ENCODE measurements around the gene MRPL46. TPM values are rescaled to one million over a fixed set of nuclear protein-coding genes. Genes with fewer than 3 reads are reported as not detected.

Gene MRPL46
- total and polyA plus RNA-seq, 2 experiments from 2014 or later, result 20.9 to 39.1 TPM

- no peak for TF ChIP-seq ZNF462 (CRISPR knock-in tag; IDR thresholded peaks at IDR 0.05)
These were observed 20.8 kb upstream of the MRPL46 start (continued) for GRCh38 chr15:88487796-88488523.

- no peaks in the 10 kb centered on the region for H3K79me2 ChIP-seq (replicated peaks; ENCODE audit: insufficient read depth)
- H3K4me2 ChIP-seq, result no peak overlapping the region
- 0 out of 2 replicates have a peak overlapping the region, but pooled peaks have one; percentile 72 for H2AFZ ChIP-seq
- no peaks in the 10 kb centered on the region for H4K20me1 ChIP-seq (replicated peaks; ENCODE audit: insufficient read depth)
- H3K36me3 ChIP-seq (ENCODE audit: insufficient read depth), result no peaks in the 10 kb centered on the region
- no peaks in the 10 kb centered on the region for H3F3A ChIP-seq (replicated peaks; ENCODE audit: low read depth)
- Mint-ChIP-seq H3K9me3 (no peaks in the 10 kb centered on the region), H3K27me3 (ENCODE audit: insufficient read depth, low read depth, poor library complexity) (peaks cover 11% of the 10 kb centered on the region), H3K4me1 (peaks cover 34% of the 10 kb centered on the region), H3K36me3 (ENCODE audit: low read depth) (no peaks in the 10 kb centered on the region), H3K27ac (peak overlapping the region; percentile 34; the same call in 1 of the 2 replicates), H3K4me3 (no peak overlapping the region)
- no peak overlapping the region for H3K4me3 ChIP-seq
- ATAC-seq, result peak; percentile 43
- H3K9me2 ChIP-seq (ENCODE audit: insufficient read depth), result no peaks in the 10 kb centered on the region
- no peaks in the 10 kb centered on the region for H3K27me3 ChIP-seq (ENCODE audit: insufficient read depth)
- H3K27ac ChIP-seq (ENCODE audit: low read depth), result no peak overlapping the region
- TF ChIP-seq JUNB (IDR thresholded peaks at IDR 0.05; ENCODE audit: unreplicated experiment) (no peak), CTCF (conservative IDR thresholded peaks at IDR 0.05; ENCODE audit: low read depth in 2 of 2) (peak; percentile 25 to 42)
- peak; percentile 45 for DNase-seq (ENCODE audit: low spot score)
- peaks cover 28% of the 10 kb centered on the region for H3K4me1 ChIP-seq (ENCODE audit: insufficient read depth)
These were observed 20.1 kb upstream of the MRPL46 start for GRCh38 chr15:88487178-88487795.
